Activated CD8-positive, alpha-beta memory T cell treated with anti-CD3 and anti-CD28 coated beads for 36 hours (primary cell): Measurements from ENCODE around the gene LPCAT2. TPM values are rescaled to one million over a fixed set of nuclear protein-coding genes. Genes with fewer than 3 reads are reported as not detected.
"Not testable (repeated sequence)": the region's sequence is repeated elsewhere in the genome, so short reads cannot be mapped to it uniquely, and the experiment has no call there.

Source experiments
- CTCF ChIA-PET: fragments of 350-600 bp; sonication (Branson Sonifier 250); formaldehyde crosslinking; loops from one replicate; lab custom pipeline; 2021; ENCODE audit warnings: antibody characterized with exemption; lab: Charles Lee
- POLR2A ChIA-PET: fragments of 350-600 bp; sonication (Branson Sonifier 250); formaldehyde crosslinking; loops from one replicate; lab custom pipeline; 2021; ENCODE audit warnings: antibody characterized with exemption; lab: Charles Lee
- total RNA-seq, 2 experiments: library from RNA; stranded (reverse); gene quantifications; one replicate each; pipeline ENCODE4 v1.2.3, GENCODE V29; 2021

Gene LPCAT2
- total RNA-seq, 2 experiments from 2014 or later, result 0.10 to 0.19 TPM

GRCh38 chr16:55570159-55570558 is 61.3 kb downstream of the LPCAT2 start:
- ChIA-PET CTCF (no interaction called here), POLR2A (no interaction called here)

GRCh38 chr16:55571191-55571897 is 62.5 kb downstream of the LPCAT2 start:
- CTCF ChIA-PET, result no interaction called here
- POLR2A ChIA-PET, result no interaction called here

DNA sequence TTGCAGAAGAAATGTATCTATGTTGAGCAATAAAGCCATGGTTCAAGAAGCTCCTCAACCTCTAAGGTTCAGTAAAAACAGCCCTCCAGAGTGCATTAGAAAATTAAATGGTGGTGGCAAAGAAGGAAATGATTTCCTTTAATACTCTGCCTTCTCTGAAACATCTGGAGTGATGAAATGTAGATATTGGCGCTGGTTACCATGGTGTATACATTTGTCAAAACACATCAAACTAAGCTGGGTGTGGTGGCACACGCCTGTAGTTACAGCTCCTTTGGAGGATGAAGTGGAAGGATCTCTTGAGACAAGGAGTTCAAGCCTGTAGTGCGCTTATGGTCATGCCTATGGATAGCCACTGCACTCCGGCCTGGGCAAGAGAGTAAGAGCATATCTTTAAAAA is 63.6 kb downstream of the LPCAT2 start:
- CTCF ChIA-PET, result no interaction called here

GRCh38 chr16:55574811-55575210 is 65.9 kb downstream of the LPCAT2 start:
- POLR2A ChIA-PET, result no interaction called here
- CTCF ChIA-PET, result no interaction called here

More for the DNA sequence above, 63.6 kb downstream of the LPCAT2 start:
- POLR2A ChIA-PET, result no interaction called here

- ChIA-PET POLR2A (no interaction called here), CTCF (no interaction called here)
These were observed 66.6 kb downstream of the LPCAT2 start for GRCh38 chr16:55575496-55575895.

DNA sequence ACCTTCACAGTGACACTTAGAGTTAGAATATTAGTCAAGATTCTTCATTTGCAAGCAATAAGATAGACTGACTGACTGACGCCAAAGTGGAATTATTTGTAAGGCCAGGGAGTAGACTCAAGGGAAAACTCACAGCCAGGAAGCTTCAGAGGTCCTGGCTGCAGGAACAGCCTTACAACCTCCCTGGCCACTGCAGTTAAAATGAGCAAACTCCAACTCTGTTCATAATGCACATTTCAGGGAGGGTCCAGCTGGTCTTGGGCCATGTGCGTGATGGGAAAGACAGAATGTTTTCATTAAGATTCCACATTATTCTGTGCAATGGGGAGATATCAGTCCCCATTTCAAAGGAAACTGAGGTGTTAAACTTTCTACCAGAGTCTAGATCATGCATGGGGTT is 67.5 kb downstream of the LPCAT2 start:
- ChIA-PET CTCF (no interaction called here), POLR2A (no interaction called here)

DNA sequence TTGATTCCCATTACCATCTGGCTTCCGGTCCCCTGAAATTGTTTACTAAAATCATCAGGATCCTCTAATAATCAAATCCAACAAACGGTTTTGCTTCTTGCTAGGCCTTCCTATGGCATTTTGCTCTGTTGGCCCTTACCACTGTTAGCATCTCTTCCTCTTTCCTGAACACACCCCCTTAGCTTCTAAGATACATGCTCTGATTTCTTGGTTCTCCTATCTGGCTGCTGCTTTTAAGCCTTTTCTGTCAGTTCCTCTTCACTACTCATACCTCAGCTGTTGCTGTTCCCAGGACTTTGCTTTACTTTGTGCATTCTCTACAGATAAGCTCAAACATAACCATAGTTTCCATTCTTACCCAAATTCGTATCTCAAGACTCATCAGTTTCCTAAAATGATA is 69.0 kb downstream of the LPCAT2 start:
- ChIA-PET CTCF (no interaction called here), POLR2A (no interaction called here)

DNA sequence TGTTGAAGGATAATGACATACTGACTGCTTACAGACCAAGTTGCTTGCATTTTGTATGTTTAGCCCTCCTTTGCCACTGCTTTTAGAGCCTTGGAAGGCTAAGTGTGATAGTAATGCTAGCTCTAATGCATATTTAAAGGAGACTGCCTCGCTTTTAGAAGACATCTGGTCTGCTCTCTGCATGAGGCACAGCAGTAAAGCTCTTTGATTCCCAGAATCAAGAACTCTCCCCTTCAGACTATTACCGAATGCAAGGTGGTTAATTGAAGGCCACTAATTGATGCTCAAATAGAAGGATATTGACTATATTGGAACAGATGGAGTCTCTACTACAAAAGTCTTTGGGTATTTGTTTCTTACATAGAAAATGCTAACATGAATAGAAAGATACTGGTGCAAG is 76.8 kb downstream of the LPCAT2 start:
- ChIA-PET CTCF (no interaction called here), POLR2A (no interaction called here)

DNA sequence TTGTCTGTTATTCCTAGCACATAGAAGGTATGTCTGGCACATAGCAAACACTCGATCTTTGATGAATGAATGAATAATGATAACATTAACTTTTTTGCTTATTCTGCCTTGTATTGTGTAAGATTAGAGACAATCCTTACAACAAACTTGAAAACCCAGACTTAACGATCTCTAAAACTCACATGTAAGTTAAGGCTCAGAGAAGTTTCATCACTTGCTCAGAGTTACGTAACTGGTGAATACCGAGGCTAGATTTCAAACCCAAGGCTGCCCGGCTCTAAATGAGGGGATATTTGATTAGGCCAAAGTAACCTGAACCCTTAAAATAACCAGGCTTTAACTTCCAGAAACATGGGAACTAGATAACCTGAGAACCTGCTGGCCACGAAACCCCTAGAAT is 79.9 kb downstream of the LPCAT2 start:
- ChIA-PET POLR2A (no interaction called here), CTCF (no interaction called here)

- CTCF ChIA-PET, result no interaction called here
- POLR2A ChIA-PET, result no interaction called here
These were observed 83.4 kb downstream of the LPCAT2 start for GRCh38 chr16:55592306-55592705.

GRCh38 chr16:55597928-55598327 is 89.1 kb downstream of the LPCAT2 start:
- POLR2A ChIA-PET, result no interaction called here
- CTCF ChIA-PET, result no interaction called here

DNA sequence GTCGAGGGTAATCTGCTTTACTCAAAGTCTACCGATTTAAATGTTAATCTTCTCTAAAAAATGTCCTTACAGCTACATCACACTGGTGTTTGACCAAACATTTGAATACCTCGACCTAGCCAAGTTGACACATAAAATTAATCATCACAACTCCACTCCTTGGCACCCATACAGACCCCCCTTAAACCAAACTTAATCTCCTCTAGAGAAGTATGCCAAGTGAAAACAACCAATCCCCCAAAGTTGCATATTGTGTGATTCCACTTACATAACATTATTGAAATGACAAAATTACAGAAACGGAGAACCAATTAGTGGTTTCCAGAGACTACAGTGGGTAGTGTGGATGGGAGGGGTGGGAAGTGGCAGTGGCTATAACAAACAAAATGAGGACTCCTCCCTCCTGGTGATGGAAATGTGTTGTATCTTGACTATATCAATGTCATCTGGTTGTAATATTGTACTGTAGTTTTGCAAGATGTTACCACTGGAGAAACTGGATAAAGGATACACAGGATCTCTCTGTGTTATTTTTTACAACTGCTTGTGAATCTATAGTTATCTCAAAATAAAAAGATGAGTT is 97.0 kb downstream of the LPCAT2 start:
- POLR2A ChIA-PET, result no interaction called here
- CTCF ChIA-PET, result no interaction called here

DNA sequence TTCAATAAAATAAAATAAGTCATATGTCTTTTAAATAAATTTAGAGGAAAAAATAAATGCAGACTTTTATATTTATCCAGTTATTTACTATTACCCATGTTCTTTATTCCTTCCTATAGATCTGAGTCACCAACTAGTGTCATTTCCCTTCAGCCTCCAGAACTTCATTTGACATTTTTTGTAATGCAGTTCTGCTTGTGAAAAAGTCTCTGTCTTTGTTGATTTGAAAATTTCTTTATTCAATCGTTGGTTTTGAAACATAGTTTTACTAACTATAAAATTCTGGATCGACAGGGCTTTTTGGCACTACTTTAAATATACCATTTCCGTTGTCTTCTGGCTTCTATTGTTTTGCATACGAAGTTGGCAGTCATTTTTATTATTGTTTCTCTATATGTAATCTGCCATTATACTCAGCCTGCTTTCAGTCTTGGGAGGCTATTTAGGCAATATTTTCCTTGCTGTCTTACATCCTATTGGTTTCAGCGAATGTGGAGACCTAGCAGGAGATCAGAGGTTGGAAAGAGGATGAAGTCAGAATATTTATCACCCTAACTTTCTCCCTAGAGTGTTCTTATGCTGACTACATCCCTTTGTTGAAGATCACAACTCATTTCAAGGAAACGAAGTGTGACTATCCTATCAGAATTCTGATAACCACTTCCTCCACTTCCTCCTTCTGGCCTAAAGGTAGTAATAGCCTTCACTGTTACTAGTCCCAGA is 104.9 kb downstream of the LPCAT2 start:
- ChIA-PET POLR2A (no interaction called here), CTCF (no interaction called here)

- ChIA-PET CTCF (no interaction called here), POLR2A (no interaction called here)
These were observed 106.2 kb downstream of the LPCAT2 start for GRCh38 chr16:55615071-55615470.

DNA sequence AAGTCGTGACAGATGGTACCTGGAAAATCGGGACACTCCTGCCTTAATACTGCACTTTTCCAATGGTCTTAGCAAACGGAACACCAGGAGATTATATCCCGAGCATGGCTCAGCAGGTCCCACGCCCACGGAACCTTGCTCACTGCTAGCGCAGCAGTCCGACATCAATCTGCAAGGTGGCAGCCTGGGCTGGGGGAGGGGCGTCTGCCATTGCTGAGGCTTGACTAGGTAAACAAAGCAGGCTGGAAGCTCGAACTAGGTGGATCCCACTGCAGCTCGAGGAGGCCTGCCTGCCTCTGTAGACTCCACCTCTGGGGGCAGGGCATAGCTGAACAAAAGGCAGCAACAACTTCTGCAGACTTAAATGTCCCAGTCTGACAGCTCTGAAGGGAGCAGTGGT is 106.8 kb downstream of the LPCAT2 start:
- POLR2A ChIA-PET, result not testable (repeated sequence)

DNA sequence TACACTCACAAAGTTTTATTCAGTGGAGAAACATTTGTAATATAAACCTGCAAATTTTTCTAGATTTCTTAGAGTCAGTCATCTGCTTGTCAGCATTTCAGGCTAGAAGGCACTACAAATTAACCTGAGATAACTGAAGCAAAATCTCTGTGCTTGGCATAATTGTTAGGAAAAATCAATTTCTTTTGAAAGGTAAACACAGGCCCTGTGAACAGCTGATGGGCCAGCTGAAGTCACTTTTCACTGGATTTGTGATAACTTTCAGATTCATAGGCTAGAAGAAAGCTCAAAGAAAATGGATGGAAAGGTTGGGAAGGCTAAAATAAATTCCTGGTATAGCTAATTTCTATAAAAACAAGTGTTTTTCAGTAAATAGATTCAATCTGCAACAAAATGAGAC is 112.9 kb downstream of the LPCAT2 start:
- POLR2A ChIA-PET, result no interaction called here
- CTCF ChIA-PET, result no interaction called here

More for the DNA sequence above, 106.8 kb downstream of the LPCAT2 start:
- CTCF ChIA-PET, result not testable (repeated sequence)

DNA sequence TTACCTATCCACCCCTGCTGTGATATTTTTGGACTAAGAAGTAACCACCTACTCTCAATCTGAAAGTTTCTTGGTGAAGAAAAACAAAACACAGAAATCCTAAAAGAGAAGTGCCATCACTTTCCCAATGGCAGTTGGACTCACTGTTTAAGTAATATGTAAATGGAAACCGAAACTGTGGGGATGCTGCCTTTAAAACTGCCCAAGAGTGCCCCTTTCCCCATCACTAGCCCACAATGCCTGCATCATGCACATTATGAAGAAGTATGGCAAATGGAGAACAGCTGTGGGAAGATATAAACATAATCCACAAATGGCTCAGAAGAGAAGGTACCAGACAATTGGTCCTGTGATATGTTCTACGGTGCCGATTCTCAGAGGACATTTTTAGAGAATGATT is 113.4 kb downstream of the LPCAT2 start:
- ChIA-PET POLR2A (no interaction called here), CTCF (no interaction called here)

DNA sequence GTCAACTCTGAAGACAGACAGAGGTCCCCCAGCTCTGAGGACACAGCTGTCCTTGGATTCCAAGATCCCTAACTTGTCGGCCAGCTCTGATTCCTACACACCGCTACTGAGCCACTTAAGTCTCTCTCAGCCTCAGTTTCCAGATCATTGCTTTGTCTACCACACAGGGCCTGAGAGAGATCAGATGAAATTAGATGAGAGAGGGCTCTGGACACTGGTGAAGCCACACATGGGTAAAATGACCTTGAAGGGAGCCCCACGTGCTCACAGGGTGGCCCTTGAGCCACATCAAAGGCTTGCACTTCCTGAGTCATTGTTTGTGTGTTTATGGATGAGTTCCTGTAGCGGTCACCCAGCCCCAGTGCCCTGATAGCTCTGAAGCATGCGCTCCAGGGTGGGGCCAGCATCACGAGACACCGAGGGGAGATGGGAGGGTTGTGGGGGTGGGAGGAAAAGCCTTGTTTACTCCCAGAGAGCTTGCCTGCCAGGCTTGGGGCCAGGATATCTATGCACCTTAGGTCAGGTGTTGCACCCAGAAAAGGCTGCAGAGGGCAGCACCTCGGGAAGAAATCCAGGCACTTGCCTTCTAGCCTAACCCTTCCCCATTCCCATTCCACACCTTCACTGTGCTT is 114.2 kb downstream of the LPCAT2 start:
- CTCF ChIA-PET, result interaction anchor here (1.0 kb wide), 1 partner anchor 158 kb away, joined by 3 read pairs; no protein-coding TSS in a partner anchor

GRCh38 chr16:55623640-55624039 is 114.8 kb downstream of the LPCAT2 start:
- CTCF ChIA-PET, result interaction anchor here (1.0 kb wide), 1 partner anchor 159 kb away, joined by 3 read pairs; no protein-coding TSS in a partner anchor

More for the DNA sequence above, 114.2 kb downstream of the LPCAT2 start:
- POLR2A ChIA-PET, result no interaction called here

GRCh38 chr16:55624696-55625095 is 115.8 kb downstream of the LPCAT2 start:
- ChIA-PET CTCF (no interaction called here), POLR2A (no interaction called here)

More at GRCh38 chr16:55623640-55624039, 114.8 kb downstream of the LPCAT2 start:
- POLR2A ChIA-PET, result no interaction called here
